IPS-18a (cell line): Measurements from ENCODE around the gene TXNDC8.

ENCODE experiments used
- H3K27ac ChIP-seq: one replicate; pipeline ENCODE4 v1.5.1; 2013; ENCODE audit warnings: low read length
- H3K27me3 ChIP-seq: one replicate; pipeline ENCODE4 v1.6.1; 2013; ENCODE audit warnings: mild to moderate bottlenecking, low read length; ENCODE audit not compliant: control insufficient read depth, insufficient read depth
- H3K36me3 ChIP-seq: one replicate; pipeline ENCODE4 v1.6.1; 2013; ENCODE audit warnings: low read depth, low read length; ENCODE audit not compliant: control insufficient read depth
- H3K4me1 ChIP-seq: one replicate; pipeline ENCODE4 v1.6.1; 2013; ENCODE audit warnings: low read depth, low read length; ENCODE audit not compliant: control insufficient read depth
- H3K4me3 ChIP-seq: one replicate; pipeline ENCODE4 v1.5.1; 2013; ENCODE audit warnings: low read length
- H3K9ac ChIP-seq: one replicate; pipeline ENCODE4 v1.6.1; 2013; ENCODE audit warnings: mild to moderate bottlenecking, low read length, moderate library complexity
- H3K9me3 ChIP-seq: one replicate; pipeline ENCODE4 v1.6.1; 2013; ENCODE audit warnings: low read depth, low read length; ENCODE audit not compliant: control insufficient read depth

TXNDC8 gene

DNA sequence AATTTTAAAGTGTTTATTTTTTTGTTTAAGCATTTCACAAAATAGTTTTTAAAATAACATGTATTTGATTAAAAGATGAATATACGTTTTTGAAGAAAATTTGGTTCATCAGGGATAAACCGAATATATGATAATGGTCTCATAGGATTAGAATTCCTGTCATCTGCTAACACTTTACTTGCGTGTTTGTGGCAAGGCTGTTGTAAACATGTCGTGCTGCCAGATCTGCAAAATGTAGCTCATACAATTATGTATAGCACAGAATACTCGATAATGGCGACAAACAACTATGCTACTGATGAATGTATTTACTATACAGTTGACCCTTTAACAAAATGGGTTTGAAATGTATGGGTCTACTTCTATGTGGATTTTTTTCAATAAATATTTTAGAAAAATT is 7.2 kb upstream of the TXNDC8 start:
- H3K9me3 ChIP-seq = no peaks in the 10 kb centered on the region
- H3K36me3 ChIP-seq = no peaks in the 10 kb centered on the region
- H3K4me3 ChIP-seq = no peak overlapping the region
- no peaks in the 10 kb centered on the region for H3K4me1 ChIP-seq
- H3K27ac ChIP-seq = no peak overlapping the region
- no peaks in the 10 kb centered on the region for H3K27me3 ChIP-seq
- H3K9ac ChIP-seq = no peak overlapping the region

DNA sequence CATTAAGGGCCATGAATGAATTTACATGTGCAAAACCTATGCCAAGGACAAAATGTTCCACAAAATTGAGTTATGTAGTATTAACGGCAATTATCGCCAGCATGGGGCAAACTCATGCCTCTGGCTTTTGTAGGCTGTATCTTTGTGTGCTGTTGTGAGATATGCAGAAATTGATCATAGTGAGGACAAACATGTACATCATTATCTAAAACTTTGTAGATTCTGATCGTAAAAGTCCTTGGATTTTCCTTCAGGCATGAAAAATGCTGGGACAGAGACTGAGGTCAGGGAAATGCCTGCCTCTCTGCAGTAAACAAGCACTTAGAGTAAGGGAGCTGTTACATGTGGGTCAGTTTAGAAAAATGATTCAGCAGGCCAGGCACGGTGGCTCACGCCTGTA is 5.9 kb upstream of the TXNDC8 start:
- H3K36me3 ChIP-seq = no peaks in the 10 kb centered on the region
- no peak overlapping the region for H3K9ac ChIP-seq
- no peak overlapping the region for H3K27ac ChIP-seq
- no peak overlapping the region for H3K4me3 ChIP-seq
- no peaks in the 10 kb centered on the region for H3K9me3 ChIP-seq
- no peaks in the 10 kb centered on the region for H3K27me3 ChIP-seq
- no peaks in the 10 kb centered on the region for H3K4me1 ChIP-seq

DNA sequence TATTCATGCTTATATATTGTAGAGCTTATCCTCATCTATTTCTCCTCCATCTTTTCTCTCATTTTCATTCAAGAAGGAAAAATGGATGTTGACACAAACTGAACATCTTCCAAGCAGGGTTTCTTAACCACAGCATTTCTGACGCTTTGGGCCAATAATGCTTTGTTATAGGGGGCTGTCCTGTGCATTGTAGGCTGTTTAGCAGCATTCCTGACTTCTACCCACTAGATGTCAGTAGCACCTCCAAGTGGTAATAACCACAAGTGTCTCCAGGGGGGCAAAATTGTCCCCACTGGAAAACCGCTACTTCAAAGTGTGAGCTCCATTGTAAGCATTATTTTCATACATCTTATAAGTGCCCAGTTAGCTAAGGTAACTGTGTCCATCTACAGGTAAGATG is 2.6 kb upstream of the TXNDC8 start:
- Histone ChIP-seq H3K27me3 (no peaks in the 10 kb centered on the region), H3K27ac (no peak overlapping the region), H3K4me1 (no peaks in the 10 kb centered on the region), H3K9me3 (no peaks in the 10 kb centered on the region), H3K36me3 (no peaks in the 10 kb centered on the region), H3K9ac (no peak overlapping the region), H3K4me3 (no peak overlapping the region)

DNA sequence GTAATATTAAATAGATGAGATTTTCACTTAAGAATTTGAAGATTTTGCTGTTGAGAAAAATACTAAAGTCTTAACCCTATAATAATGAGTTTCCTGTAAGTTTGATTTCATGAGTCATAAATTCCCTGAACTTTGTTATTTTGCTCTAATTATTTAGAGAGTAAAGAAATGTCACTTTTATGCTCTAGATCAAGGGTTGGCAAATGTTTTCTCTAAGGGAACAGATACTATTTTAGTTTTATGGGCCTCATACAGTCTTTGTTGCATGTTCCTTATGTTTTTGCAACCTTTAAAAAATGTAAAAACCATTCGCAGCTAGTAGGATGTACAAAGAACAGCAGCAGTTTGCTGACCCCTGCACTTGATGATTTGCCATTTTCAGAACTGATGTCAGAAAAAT is 480 bp upstream of the TXNDC8 start:
- Histone ChIP-seq H3K4me1 (no peaks in the 10 kb centered on the region), H3K36me3 (no peaks in the 10 kb centered on the region), H3K9ac (no peak overlapping the region), H3K27ac (no peak overlapping the region), H3K4me3 (no peak overlapping the region), H3K9me3 (no peaks in the 10 kb centered on the region), H3K27me3 (no peaks in the 10 kb centered on the region)

DNA sequence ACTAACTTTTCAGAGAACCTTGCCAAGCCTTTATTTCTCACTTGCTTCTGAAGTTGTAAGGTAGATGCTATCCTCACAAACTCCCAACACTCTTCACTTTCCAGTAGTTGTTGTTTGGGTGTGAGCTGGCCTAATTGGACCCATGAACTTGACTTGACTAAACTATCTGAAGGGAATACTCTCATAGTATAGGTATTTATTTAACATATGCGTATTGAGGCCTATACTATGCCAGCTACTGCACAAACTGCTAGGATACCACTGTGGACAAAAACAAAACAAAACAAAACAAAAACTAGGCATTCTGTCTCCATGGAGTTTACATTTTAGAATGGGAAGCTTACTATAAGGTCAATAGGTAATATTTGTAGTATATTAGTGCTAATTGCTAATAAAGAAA is 1.3 kb downstream of the TXNDC8 start:
- Histone ChIP-seq H3K9me3 (no peaks in the 10 kb centered on the region), H3K36me3 (no peaks in the 10 kb centered on the region), H3K27me3 (no peaks in the 10 kb centered on the region), H3K9ac (no peak overlapping the region), H3K4me1 (no peaks in the 10 kb centered on the region), H3K4me3 (no peak overlapping the region), H3K27ac (no peak overlapping the region)

DNA sequence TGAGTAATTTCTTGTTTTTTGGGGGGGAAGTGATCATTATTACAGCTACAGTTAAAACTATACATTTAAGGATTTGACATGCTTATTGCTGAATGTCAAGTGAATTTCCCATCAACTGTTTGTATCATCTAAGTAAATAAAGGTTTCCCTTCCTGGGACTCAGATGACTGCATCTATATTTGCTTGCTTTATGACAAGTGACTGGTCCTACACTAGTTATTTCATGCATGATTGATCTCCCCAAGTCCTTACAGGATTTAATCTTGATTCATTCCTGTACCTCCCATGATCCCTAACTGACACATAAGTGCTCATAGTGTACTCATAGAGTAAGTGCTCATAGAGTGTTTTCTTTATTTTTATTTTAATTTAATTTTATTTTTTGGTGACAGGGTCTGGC is 2.8 kb downstream of the TXNDC8 start:
- Histone ChIP-seq H3K4me1 (no peaks in the 10 kb centered on the region), H3K9me3 (no peaks in the 10 kb centered on the region), H3K27me3 (no peaks in the 10 kb centered on the region), H3K4me3 (no peak overlapping the region), H3K9ac (no peak overlapping the region), H3K27ac (no peak overlapping the region), H3K36me3 (no peaks in the 10 kb centered on the region)

DNA sequence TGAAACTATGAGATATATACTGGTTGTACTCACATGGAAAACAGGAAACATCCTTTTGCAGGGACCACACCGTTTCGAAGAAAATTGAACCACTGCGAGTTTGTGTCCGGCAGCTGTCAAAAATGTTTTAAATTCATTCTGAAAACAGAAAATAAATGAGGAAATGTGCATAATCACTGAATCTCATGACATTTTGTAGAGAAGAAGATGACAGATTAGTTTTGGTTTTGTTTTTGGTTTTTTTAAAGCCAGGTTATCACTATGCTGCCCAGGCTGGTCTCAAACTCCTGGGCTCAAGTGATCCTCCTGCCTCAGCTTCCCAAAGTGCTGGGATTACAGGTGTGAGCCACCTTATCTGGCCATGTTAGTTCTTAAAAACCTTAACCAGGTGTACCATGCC is 3.5 kb downstream of the TXNDC8 start:
- no peaks in the 10 kb centered on the region for H3K36me3 ChIP-seq
- H3K4me1 ChIP-seq = no peaks in the 10 kb centered on the region
- H3K27me3 ChIP-seq = no peaks in the 10 kb centered on the region
- H3K9me3 ChIP-seq = no peaks in the 10 kb centered on the region
- no peak overlapping the region for H3K4me3 ChIP-seq
- no peak overlapping the region for H3K9ac ChIP-seq
- no peak overlapping the region for H3K27ac ChIP-seq

DNA sequence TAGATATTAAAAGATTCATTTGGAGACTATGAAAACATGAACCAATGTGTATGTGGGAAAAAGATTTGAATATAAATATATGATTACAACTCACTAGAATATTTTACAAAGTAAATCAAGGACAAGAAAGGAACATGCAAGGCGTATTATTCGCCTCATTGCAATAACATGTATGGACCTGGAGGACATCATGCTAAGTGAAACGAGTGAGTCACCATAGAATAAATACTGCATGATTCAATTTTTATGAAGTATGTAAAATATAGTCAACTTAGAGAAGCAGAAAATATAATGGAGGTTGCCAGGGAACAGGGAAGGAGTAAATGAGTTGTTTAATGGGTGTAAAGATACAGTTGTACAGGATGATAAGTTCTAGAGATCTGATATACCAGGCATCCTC is 4.9 kb downstream of the TXNDC8 start:
- Histone ChIP-seq H3K4me1 (no peaks in the 10 kb centered on the region), H3K27ac (no peak overlapping the region), H3K9ac (no peak overlapping the region), H3K9me3 (no peaks in the 10 kb centered on the region), H3K36me3 (no peaks in the 10 kb centered on the region), H3K27me3 (no peaks in the 10 kb centered on the region), H3K4me3 (no peak overlapping the region)

DNA sequence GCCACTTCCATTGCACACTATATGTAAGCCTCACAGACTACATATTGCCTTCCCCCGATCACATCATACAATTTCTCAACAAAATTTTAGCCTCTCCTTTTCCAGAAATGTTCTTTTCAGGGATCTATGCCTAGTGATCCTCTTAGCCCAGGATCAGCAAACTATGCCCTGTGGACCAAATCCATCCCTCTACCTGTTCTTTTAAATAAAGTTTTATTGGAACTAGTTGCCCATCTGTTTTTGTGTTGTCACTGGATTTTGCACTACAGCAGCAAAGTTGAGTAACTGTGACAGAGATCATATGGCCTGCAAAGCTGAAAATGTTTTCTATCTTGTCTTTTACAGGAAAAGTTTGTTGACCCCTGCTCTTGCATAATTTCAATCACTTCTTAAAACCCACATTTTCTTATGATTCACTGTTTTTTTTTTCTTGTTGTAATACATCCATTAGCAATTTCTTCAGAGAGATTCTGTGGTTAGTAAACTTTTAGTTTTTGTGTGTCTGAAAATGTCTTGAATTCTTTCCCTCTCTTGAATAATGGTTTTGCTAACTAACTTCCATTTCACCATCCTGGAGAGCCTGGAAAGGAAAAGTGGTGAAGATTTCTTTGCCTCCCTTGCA is 7.1 kb downstream of the TXNDC8 start:
- H3K27ac ChIP-seq = no peak overlapping the region
- H3K9ac ChIP-seq = no peak overlapping the region
- no peaks in the 10 kb centered on the region for H3K27me3 ChIP-seq
- H3K36me3 ChIP-seq = no peaks in the 10 kb centered on the region
- no peaks in the 10 kb centered on the region for H3K9me3 ChIP-seq
- no peaks in the 10 kb centered on the region for H3K4me1 ChIP-seq
- no peak overlapping the region for H3K4me3 ChIP-seq

DNA sequence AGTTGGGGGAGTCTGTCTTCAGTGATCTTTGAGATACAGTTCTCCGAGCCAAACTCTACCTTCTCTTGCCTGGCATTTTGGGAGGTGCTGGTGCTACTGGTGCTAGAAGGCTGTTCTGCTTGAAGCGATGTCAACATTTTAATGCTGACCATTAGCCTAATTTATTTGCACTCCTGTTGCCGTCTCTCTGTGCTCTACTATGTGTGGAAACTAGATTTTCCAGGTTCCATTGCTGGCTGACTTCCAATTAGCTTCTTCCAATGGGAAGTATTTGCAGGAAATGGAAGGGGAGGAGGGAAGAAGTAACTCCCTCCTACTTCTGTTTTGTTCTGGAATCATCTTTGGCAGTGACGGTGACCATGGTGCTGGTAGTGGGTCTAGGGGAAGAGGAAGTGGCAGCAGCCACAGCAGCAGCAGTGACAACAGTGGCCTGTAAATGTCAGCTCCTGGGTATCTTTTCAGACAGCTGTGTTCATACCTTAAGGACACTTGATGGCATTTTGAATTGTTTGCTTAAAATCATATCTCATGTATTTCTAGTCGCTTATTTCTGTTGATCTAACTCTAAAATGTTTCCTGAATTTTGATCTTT is 7.9 kb downstream of the TXNDC8 start:
- no peaks in the 10 kb centered on the region for H3K27me3 ChIP-seq
- no peak overlapping the region for H3K9ac ChIP-seq
- H3K4me1 ChIP-seq = no peaks in the 10 kb centered on the region
- H3K36me3 ChIP-seq = no peaks in the 10 kb centered on the region
- H3K4me3 ChIP-seq = no peak overlapping the region
- no peaks in the 10 kb centered on the region for H3K9me3 ChIP-seq
- H3K27ac ChIP-seq = no peak overlapping the region

DNA sequence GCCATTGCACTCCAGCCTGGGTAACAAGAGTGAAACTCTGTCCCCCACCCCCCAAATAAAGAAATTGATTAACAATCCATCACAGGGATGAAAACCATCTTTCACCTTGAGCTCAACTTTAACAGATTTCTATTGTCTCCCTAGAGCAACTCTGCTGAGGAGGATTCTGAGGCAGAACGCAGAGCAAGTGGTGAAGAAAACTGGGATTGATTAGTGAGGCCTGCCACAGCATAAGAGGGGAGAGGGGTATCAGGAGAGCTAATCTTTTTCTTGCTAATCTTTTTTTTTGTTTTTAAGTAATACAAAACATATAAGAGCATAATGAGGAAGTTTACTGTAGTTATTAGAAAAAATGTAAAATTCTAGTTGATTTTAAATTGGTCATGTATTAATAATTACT is 8.9 kb downstream of the TXNDC8 start:
- H3K36me3 ChIP-seq = no peaks in the 10 kb centered on the region
- no peaks in the 10 kb centered on the region for H3K4me1 ChIP-seq
- H3K27me3 ChIP-seq = no peaks in the 10 kb centered on the region
- no peak overlapping the region for H3K4me3 ChIP-seq
- H3K9me3 ChIP-seq = no peaks in the 10 kb centered on the region
- H3K9ac ChIP-seq = no peak overlapping the region
- no peak overlapping the region for H3K27ac ChIP-seq

DNA sequence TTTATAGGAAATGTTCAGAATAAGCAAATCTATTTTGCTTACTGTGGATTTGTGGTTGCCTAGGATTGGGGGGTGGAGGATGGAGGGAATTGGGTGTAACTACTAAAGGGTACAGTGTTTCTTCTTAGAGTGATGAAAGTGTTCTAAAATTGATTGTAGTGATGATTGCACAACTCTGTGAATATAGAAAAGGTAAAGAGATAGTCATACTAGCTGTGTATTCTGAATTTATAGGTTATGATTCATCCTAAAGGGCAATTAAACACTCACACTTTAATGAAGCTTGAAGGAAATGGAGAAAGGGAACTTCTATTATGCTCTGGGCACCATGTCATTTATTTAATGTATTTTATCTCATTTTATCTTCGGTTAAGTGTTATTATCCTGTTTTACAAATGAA is 9.9 kb downstream of the TXNDC8 start:
- Histone ChIP-seq H3K4me1 (no peaks in the 10 kb centered on the region), H3K27me3 (no peaks in the 10 kb centered on the region), H3K9me3 (no peaks in the 10 kb centered on the region), H3K27ac (no peak overlapping the region), H3K4me3 (no peak overlapping the region), H3K9ac (no peak overlapping the region), H3K36me3 (no peaks in the 10 kb centered on the region)
